HG02588 (cell line): ENCODE data around the gene SLC4A3.

Experiments
- ATAC-seq: cut with Tn5 transposase; IDR thresholded peaks from one replicate; pipeline ENCODE4 v1.9.1; 2021; ENCODE audit warnings: mild to moderate bottlenecking, moderate library complexity; ENCODE audit not compliant: unreplicated experiment

Gene SLC4A3

DNA sequence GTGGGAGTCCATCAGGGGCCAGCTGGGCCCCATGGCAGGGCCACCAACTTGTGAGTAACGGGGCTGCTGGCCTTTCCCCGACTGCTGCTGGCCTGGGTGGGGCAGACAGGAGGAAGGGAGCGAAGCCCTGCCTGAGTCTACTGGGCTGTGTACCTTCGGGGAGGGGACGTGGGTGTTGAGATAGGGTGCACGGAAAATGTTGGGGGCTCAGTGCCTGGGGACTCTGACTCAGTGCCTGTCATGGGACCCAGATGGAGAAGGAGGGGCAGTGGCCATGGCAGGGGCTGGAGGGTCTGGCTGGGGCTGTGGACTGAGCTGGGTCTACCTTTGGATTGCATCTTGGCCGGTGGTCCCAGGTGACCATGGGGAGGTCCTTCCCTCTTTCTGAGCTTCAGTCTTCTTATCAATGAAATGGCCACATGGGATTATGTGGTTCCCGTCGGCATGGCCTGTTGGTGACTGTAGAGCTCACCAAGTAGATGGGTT is 4.0 kb downstream of the SLC4A3 start:
- ATAC-seq: no peak

DNA sequence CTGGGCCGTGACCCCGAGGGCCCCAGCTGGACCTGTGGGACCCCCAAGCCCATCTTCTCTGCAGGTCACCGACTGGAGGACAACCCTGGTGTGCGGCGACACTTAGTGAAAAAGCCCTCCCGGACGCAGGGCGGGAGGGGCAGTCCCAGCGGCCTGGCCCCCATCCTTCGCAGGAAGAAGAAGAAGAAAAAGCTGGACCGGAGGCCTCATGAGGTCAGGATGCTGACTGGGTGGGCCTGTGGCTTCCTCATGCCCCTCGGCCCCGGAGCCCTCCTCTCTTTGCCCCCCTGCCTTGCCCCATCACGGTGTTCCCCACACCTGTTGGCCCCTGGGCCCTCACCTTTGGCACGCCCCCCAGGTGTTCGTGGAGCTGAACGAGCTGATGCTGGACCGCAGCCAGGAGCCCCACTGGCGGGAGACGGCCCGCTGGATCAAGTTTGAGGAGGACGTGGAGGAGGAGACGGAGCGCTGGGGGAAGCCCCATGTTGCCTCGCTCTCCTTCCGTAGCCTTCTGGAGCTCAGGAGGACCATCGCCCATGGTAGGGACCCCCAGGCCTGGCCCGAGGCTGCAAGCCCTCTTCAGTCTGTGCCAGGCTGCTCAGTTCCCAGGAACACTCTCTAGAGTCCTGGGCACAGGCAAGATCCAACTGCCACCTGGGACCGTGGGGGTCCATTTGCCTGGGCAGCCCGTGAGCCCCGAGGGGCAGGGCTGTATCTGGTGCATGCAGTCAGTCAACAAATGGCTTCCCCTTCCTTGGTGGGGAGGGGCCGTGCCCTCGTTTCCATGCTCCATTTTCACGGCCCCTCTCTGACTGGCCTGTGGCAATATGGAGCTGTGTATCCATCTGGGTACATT is 4.7 kb downstream of the SLC4A3 start:
- no peak for ATAC-seq

DNA sequence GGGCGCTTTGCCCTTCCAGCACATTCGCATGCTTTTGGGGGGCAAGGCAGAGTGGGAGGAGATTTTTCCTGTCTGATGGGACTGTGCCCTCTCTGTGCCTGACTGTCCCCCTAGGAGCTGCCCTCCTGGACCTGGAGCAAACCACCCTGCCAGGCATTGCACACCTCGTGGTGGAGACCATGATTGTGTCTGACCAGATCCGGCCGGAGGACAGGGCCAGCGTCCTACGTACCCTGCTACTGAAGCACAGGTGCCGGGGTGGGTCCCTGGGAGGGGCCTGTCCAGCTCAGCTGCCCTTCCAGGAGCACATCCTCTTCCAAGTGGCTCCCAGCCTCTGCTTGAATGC is 5.3 kb downstream of the SLC4A3 start:
- ATAC-seq: no peak

DNA sequence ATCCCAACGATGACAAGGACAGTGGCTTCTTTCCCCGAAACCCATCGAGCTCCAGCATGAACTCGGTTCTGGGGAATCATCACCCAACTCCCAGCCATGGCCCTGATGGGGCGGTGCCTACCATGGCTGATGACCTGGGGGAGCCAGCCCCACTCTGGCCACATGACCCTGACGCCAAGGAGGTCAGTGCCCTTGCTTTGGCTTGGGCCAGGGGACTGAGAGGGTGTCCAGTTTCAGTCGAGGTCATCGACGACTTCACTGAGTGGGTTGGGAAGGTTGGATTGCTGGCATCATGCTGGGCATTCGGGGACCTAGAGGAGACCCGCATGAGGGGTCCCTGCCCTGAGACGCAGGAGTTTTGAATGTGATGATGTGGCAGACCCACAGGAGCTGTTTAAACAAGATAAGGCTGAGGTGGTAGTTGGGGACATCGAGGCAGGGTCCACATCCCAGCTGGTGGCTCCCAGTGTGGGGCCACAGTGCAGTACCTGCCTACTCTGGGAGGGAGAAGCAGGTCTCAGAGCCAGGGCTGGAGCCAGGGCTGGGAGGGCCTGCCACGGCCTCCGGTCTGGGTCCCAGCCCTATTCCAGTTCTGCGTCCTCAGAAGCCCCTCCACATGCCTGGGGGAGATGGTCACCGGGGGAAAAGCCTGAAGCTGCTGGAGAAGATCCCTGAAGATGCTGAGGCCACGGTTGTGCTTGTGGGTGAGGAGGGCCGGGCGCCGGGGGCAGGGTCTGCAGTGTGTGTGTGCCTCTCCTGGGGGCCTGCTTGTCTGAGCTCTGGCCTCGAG is 6.0 kb downstream of the SLC4A3 start:
- ATAC-seq: no peak

DNA sequence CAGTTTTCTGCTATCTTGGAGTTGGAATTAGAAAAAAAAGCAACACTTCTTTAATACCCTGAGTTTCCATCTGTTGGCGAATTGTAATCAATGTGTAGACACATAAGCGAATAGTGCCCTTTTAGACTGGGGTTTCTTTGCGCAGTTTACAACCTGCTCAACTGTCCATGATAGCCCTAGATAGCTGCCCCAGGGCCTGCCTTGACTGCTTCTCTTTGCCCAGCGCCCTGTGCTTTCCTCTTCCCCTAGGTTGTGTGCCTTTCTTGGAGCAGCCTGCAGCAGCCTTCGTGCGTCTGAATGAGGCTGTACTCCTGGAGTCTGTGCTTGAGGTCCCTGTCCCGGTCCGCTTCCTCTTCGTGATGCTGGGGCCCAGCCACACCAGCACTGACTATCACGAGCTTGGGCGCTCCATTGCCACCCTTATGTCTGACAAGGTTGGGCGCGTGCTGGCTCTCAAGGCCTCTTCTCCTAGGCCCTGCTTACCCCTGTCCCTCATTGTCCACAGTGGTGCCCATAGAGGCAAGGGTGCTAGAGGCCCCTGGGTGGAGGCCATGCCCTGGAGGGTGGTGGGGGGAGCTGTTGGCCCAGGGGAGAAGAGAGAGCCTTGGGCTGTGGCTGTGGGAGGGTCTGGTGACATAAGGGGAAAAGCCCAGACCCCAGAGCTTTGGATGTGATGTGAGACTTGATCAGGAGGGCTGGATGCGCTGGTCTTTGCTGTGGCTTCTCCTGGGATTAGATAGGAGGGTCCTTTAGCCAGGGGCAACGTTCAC is 6.9 kb downstream of the SLC4A3 start:
- no peak for ATAC-seq

DNA sequence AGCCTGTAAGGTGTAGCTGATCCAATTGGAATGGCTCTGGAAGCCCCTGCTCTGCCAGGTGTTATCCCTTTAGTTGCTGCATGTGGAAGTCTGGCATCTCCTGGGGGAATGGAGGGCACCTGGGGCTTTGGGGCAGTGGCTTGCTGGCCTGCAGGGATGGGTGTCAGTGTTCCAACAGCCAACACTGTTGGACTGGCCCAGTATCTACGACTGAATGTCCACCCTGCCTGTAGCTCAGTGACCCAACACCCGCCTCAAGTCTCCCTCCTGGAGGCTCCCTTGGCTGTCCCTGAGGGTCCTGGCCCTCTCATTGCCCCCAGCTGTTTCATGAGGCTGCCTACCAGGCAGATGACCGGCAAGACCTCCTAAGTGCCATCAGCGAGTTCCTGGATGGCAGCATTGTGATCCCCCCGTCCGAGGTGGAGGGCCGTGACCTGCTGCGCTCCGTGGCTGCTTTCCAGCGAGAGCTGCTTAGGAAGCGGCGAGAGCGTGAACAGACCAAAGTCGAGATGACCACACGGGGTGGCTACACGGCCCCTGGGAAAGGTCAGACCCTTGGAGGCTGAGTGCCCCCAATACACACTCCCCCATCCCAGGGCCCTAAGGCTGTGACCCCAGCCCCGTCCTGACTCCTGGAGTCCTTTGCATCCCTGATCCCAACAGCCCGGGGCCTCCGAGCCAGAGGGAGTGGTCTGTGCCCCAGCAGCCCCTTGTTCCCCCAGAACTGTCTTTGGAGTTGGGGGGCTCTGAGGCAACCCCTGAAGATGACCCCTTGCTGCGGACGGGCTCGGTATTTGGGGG is 7.7 kb downstream of the SLC4A3 start:
- ATAC-seq: no peak

DNA sequence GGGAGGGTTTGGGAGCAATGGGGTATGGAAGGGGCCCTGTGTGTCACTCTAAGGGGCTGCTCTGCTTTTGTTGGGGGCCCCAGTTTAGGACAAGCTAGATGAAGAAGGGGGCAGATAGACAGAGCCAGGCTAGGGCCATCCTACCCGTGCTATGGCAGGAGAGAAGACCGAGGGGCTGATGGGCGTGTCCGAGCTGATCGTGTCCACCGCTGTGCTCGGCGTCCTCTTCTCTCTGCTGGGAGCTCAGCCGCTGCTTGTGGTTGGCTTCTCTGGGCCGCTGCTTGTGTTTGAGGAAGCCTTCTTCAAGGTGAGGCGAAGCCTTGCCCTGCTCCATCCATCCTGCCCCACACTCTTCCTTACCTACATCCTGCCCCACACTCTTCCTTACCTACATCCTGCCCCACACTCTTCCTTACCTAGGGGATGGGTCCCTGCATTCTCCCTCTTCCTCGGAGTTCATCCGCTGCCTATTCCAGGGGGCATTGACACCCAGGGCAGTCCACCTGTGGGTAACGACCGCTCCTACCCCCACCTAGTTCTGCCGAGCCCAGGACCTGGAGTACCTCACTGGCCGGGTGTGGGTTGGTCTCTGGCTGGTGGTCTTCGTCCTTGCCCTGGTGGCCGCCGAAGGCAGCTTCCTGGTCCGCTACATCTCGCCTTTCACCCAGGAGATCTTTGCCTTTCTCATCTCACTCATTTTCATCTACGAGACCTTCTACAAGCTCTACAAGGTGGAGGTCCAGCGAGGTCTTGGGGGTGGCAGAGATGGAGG is 8.9 kb downstream of the SLC4A3 start:
- ATAC-seq: no peak

DNA sequence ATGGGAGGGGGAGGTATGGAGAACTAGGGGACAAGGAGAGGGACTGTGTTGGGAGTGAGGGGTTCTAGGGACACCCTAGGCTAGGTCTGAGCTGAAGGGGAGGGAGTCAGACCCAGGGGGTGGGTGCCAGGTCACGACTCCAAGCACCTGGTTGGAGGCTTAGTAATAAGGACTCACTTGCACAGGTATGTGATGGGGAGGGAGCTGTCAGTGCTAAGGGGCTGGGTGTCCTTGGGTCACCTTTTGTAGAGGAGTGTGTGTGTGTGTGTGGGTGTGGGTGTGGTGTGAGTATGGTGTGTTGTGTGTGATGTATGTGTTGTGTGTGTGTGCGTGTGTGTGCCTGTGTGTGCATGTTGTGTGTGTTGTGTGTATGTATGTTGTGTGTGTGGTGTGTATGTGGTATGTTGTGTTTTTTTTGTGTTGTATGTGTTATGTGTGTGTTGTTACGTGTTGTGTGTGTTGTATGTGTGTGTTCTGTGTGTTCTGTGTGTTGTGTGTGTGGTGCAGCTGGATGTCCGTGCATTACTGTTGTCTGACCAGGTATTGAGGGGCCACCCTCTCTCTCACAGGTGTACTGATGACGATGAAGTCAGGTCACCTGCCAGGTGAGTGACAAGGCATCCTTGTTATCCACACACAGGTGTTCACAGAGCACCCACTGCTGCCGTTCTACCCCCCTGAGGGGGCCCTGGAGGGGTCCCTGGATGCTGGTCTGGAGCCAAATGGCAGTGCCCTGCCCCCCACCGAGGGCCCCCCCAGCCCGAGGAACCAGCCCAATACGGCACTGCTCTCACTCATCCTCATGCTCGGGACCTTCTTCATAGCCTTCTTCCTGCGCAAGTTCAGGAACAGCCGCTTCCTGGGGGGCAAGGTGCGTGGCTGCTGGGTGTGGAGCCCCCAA is 9.8 kb downstream of the SLC4A3 start:
- no peak for ATAC-seq

DNA sequence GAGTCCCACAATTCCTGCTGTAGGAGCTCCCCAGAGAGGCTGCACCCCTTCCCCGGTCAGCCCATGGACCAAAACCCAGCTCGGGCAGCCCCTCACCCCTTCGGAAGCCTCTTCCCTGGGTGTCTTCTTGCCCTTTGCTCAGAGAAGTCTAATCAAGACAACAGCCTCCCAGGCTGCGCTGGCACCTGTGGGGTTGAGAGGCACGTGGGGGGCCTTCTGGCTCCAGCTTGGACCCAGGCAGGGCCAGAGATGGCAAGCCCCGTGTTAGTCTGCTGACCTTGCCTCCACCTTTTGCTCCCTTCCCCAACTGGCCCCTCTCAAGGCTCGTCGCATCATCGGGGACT is 10.4 kb downstream of the SLC4A3 start:
- no peak for ATAC-seq

DNA sequence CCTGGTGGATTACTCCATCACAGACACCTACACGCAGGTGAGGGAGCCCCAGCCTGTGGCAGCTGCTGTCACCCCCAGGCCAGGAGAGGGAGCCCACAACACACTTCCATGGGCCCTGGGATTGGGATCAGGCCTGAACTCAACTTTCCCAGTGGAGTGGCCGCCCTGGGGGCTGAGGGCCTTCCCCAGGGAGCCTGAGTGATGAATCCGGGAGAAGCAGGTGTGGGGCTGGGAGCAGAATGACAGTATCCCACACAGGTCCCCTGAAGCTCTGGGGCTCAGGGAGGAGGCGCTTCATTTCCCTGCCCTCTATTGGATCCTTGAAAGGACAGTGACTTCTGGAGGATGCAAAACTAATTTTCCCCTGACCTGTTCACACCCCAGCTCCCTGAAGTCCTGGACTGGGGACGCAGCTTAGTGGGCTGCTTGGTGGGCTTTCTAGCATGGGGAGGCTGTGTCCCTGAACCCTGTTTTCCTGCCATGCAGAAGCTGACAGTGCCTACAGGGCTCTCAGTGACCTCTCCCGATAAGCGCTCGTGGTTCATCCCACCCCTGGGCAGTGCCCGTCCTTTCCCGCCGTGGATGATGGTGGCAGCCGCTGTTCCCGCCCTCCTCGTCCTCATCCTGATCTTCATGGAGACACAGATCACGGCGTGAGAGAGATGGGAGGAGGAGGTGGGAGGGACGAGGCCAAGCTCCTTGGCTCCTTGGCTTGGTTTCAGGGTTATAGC is 11.0 kb downstream of the SLC4A3 start:
- no peak for ATAC-seq

DNA sequence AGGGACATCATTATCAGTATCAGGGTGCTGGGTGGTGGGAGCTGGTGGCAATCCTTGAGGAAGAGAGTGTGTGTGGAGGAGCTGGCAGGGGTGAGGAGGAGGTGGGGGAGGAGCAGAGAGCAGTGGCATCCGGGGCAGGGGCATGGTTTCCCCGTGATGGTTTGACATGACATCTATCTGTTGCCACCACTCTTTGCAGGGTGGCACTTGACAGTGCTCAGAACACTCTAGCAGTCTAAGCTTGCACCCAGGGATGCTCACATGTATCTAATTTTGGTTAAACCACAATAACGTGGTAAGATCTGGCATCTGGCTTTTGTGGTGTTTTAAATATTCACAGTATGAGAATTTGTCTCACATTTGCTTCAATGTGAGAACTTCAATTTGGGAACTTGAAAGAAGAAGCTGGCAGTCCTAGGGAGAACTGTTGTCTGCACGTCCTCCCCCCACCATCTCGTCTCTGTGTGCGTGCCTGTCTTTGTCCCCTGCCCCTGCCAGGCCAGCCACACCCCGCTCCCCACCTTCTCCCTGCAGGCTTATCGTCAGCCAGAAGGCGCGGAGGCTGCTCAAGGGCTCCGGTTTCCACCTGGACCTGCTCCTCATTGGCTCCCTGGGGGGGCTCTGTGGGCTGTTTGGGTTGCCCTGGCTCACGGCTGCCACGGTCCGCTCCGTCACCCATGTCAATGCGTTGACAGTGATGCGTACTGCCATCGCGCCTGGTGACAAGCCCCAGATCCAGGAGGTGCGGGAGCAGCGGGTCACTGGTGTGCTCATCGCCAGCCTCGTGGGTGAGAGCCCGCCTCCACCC is 11.7 kb downstream of the SLC4A3 start:
- no peak for ATAC-seq

DNA sequence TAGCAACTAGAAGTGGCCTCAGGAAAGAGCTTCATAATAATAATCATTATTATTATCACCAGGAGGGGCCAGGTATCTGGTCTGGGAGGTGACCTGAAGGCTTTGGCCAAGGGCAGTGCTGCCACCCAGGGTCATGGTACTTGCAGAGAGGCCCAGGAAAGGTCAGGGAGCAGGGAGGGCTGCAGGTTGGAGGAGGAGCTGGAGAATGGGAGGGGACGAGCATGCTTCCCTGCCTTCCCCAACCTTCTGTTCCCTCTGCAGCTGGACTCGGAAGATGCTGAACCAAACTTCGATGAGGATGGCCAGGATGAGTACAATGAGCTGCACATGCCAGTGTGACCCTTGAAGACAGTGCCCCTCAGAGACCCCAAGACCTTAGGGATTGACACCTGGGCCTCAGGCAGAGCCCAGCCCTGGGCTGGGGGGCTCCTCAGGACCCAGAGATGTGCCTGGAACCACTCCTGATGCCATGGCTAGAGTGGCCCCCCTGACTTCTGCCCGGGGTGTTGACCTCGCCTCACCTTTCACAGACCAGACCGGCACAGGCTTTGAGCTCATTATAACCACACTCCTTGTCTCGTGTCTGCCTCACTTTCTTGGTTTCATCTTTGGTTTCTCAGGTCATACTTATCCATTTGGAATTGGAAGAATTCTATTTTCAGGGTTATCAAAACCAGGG is 14.1 kb downstream of the SLC4A3 start:
- no peak for ATAC-seq

DNA sequence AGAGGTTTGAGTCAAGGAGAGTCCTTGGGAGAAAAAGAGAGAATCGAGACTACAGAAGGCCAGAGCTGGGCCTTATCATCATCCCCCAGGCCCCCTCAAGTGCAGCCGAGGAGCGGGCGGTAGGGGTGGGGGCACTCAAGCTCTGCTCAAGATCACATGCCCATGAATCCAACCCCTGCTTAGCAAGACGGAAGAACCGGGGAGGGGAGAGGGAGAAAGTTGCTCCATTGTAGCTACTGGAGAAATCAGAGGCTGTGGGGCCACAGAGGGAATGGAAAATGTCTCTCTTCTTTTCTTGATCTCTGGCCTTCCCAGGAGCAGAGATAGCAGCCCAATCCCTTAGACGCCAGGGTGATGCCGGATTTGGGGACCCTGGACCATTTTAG is 14.6 kb downstream of the SLC4A3 start:
- no peak for ATAC-seq

DNA sequence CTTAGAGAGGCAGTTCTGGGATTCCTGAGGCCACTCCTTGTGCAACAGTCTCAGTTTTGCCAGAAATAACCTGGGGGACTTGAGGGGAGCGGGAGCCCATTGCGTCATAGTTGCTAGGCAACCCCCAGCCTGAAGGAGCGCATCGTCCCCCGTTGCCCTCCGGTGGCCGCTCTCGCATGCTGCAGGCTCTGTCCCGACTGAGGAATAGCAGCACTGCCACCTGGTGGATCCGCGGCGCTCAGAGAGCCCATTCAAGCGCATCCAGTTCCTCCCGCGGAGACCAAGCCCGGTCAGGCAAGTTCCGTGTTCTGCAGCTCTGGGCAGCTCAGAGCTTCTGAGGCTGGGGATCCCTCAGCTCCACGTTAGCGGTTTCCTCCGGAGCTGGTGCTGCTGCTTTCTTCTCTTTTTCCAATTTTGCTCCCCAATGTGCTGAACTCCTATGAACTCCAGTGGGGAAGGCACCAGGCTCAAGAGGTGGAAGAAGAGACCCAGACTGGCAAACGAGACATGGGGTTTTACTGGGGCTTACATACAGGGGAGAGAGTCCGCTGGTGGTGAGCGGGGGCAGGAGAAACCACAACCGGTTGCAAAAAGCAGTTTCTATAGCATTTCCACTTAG is 15.1 kb downstream of the SLC4A3 start:
- peak; percentile 98 for ATAC-seq

DNA sequence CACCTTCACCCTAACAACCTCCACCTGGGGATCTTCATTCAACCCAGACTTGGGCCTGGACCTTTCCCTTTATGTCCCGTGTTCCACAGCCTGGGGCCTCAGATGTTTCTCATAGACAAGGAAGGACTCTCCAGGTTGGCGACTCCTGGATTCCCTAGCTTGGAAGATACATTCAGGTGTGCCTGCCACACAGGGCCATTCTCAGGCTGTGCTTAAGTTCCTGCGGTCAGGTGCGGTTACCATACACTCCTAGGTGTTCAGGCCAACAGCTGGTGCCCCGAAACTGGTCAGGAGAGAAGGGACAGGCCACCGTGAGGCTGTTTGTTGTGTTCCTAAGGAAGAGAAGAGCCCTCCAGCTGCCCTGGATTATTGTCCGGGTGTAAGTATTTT is 15.6 kb downstream of the SLC4A3 start:
- no peak for ATAC-seq

DNA sequence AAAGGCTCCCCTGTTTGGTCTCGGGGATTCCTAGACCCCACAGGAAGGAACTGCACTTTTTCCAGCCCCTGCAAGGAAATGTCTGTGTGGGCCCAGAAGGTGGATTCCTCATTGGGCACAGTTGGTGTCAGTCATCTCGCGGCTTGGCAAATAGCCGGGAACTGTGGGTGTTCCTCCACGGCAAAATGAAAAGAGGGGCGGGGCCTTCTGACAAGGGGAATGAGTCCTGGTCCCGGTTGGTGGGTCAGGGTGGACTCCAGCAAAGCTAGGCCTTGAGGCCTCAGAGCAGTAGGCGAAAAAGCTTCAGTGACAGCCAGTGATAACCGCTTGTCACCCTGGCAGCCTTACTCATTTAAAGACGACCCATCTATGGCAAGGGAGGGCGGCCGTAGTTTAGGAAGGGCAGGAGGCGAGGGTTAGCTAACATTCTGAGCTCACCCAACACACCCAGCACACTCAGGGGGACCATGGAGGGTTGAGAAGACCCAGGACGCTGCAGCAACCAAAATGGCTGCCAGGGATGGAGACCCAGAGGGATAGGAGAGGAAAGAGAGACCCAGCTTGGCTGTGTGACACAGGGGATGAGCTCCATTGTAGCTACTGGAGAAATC is 16.5 kb downstream of the SLC4A3 start:
- ATAC-seq: no peak
